Mesothelial cell of epicardium (in vitro differentiated cells): ENCODE measurements around the gene DYNC2H1. TPM values are rescaled to one million over a fixed set of nuclear protein-coding genes. Genes with fewer than 3 reads are reported as not detected.

Experiments
- DNase-seq, 2 experiments: peaks; one replicate each; pipeline ENCODE4 v3.0.0; 2021; ENCODE audit warnings: low spot score in 2 of 2; ENCODE audit not compliant: unreplicated experiment in 2 of 2
- H3K27ac Mint-ChIP-seq: 2 replicates; pipeline ENCODE4 v1.8.0; 2021; ENCODE audit warnings: mixed read lengths
- H3K27me3 Mint-ChIP-seq: 2 replicates; pipeline ENCODE4 v1.8.0; 2021; ENCODE audit warnings: low read depth, mixed read lengths
- H3K36me3 Mint-ChIP-seq: 2 replicates; pipeline ENCODE4 v1.8.0; 2021; ENCODE audit warnings: mixed read lengths
- H3K4me1 Mint-ChIP-seq: 2 replicates; pipeline ENCODE4 v1.8.0; 2021; ENCODE audit warnings: mixed read lengths
- H3K4me3 Mint-ChIP-seq: 2 replicates; pipeline ENCODE4 v1.8.0; 2021; ENCODE audit warnings: mild to moderate bottlenecking, moderate library complexity, mixed read lengths
- H3K9me3 Mint-ChIP-seq: 2 replicates; pipeline ENCODE4 v1.8.0; 2021; ENCODE audit warnings: mixed read lengths
- CTCF ChIP-seq: fragments of 200-600 bp; sonication (generic); IDR thresholded peaks from one replicate; pipeline ENCODE4 v1.5.0; 2021; ENCODE audit warnings: antibody characterized with exemption; ENCODE audit not compliant: unreplicated experiment
- total RNA-seq: library from RNA; stranded (reverse); gene quantifications from 3 replicates; pipeline ENCODE4 v1.2.1, GENCODE V29; 2021

DYNC2H1 gene
- total RNA-seq, 1 donor from 2014 or later: 18.0 TPM

- Mint-ChIP-seq H3K4me1 (no peaks in the 10 kb centered on the region), H3K9me3 (no peaks in the 10 kb centered on the region), H3K36me3 (peaks cover 5% of the 10 kb centered on the region), H3K27me3 (no peaks in the 10 kb centered on the region), H3K27ac (no peak overlapping the region), H3K4me3 (no peak overlapping the region)
- no peak for TF ChIP-seq CTCF
- DNase-seq: no peak
These were observed 66.4 kb downstream of the DYNC2H1 start for GRCh38 chr11:103175461-103176129.

GRCh38 chr11:103183981-103184611 is 74.9 kb downstream of the DYNC2H1 start:
- no peak for DNase-seq
- no peaks in the 10 kb centered on the region for H3K9me3 Mint-ChIP-seq
- TF ChIP-seq CTCF: no peak
- H3K27ac Mint-ChIP-seq: no peak overlapping the region
- no peaks in the 10 kb centered on the region for H3K27me3 Mint-ChIP-seq
- H3K4me1 Mint-ChIP-seq: peaks cover 14% of the 10 kb centered on the region
- no peak overlapping the region for H3K4me3 Mint-ChIP-seq
- H3K36me3 Mint-ChIP-seq: peaks cover 2% of the 10 kb centered on the region

- TF ChIP-seq CTCF: peak; percentile 40
- Mint-ChIP-seq H3K36me3 (peaks cover 10% of the 10 kb centered on the region), H3K4me1 (peaks cover 2% of the 10 kb centered on the region), H3K9me3 (no peaks in the 10 kb centered on the region), H3K27ac (no peak overlapping the region), H3K27me3 (no peaks in the 10 kb centered on the region), H3K4me3 (no peak overlapping the region)
- no peak for DNase-seq
These were observed 92.9 kb downstream of the DYNC2H1 start for GRCh38 chr11:103202048-103202651.

- Mint-ChIP-seq H3K27me3 (no peaks in the 10 kb centered on the region), H3K9me3 (peaks cover 5% of the 10 kb centered on the region), H3K27ac (no peak overlapping the region), H3K36me3 (peaks cover 7% of the 10 kb centered on the region), H3K4me3 (no peak overlapping the region), H3K4me1 (no peaks in the 10 kb centered on the region)
- TF ChIP-seq CTCF: no peak
- DNase-seq: no peak
These were observed 101.3 kb downstream of the DYNC2H1 start for GRCh38 chr11:103210543-103210942.

- peaks cover 7% of the 10 kb centered on the region for H3K36me3 Mint-ChIP-seq
- no peak for DNase-seq
- H3K9me3 Mint-ChIP-seq: peaks cover 5% of the 10 kb centered on the region
- peaks cover 7% of the 10 kb centered on the region for H3K4me1 Mint-ChIP-seq
- TF ChIP-seq CTCF: no peak
- H3K27me3 Mint-ChIP-seq: no peaks in the 10 kb centered on the region
- no peak overlapping the region for H3K4me3 Mint-ChIP-seq
- no peak overlapping the region for H3K27ac Mint-ChIP-seq
These were observed 106.6 kb downstream of the DYNC2H1 start for GRCh38 chr11:103215812-103216211.
